Stimulated activated CD4-positive, alpha-beta T cell treated with anti-CD3 and anti-CD28 coated beads, Interleukin-2, amount 100 ng/mL, for 48 hours (primary cell): ENCODE data around the gene STAB2.
"Not testable (repeated sequence)": the region's sequence is repeated elsewhere in the genome, so short reads cannot be mapped to it uniquely, and the experiment has no call there.

Experiments
- DNase-seq, 2 donors: peaks; one replicate each; pipeline ENCODE4 v3.0.0-alpha.2; 2020

Gene STAB2

DNA sequence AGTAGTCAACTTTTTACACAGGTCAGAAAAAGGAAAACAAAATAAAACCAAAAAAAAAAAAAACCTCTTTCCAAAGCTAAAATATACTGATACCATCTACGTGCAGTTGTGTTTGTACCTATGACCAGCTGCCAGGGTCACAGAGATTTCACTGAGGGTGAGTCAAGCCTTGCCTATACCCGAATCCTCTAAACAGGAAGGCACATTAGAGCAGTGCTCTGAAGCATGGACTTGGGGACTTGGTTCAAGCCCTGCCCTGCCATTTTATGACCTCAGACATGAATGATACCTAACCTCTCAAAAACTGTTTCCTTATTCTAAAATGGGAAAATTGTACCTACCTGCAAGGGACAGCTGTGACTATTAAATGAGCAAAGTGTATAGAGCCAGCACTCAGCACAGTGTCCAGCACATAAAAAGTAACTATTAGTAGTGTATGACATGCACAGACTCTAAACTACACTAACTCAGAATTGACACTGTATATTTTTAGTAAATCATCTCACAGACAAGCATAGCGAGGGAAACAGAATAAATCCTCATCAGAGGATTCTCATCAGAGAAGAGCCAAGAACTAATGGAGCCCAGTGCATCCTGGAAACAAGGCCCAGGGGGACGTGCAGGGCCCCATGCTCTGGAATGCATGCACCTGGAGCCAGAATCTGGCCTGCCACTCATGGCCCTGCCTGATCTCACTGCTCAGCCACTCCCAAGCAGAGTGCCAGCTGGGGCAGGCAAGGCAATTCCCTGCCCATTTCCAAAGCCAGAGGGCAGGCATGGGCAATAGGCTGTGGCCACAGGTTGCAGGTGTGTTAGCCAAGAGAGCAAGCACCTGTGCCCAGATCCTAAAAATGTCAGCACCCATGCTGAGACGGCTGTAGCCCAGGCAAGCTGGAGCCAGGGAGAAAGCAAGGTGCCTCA lies 196.9 kb downstream of the STAB2 start:
- no peak for DNase-seq

GRCh38 chr12:103785243-103786031 lies 198.4 kb downstream of the STAB2 start:
- DNase-seq = no peak

- DNase-seq = no peak
Observed at GRCh38 chr12:103786201-103786600, 199.1 kb downstream of the STAB2 start.

DNA sequence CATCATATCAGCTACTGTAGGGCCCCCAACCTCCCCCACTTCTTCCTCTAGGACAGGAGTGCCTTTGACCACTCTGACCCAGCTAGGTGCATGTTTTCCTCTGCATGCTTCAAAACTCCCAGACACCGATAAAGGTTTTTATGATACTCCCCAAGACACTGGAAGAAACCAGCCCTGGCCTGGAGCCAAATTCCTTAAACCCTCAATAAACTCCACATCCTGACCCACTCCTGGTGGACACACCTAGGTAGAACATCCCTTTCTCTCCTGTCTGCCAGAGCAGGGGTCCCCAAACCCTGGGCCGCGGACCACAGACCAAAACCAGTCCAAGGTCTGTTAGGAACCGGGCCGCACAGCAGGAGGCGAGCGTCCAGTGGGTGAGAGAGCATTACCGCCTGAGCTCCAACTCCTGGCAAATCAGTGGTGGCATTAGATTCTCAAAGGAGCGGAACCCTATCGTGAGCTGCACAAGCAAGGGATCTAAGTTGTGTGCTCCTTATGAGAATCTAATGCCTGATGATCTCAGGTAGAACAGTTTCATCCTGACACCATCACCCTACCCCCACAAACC lies 204.4 kb downstream of the STAB2 start:
- no peak for DNase-seq

- DNase-seq = no peak
Observed at GRCh38 chr12:103793046-103793445, 206.0 kb downstream of the STAB2 start.

- DNase-seq = no peak
Observed at GRCh38 chr12:103793512-103794045, 206.5 kb downstream of the STAB2 start.

- no peak for DNase-seq
Observed at GRCh38 chr12:103794309-103795213, 207.5 kb downstream of the STAB2 start.

DNA sequence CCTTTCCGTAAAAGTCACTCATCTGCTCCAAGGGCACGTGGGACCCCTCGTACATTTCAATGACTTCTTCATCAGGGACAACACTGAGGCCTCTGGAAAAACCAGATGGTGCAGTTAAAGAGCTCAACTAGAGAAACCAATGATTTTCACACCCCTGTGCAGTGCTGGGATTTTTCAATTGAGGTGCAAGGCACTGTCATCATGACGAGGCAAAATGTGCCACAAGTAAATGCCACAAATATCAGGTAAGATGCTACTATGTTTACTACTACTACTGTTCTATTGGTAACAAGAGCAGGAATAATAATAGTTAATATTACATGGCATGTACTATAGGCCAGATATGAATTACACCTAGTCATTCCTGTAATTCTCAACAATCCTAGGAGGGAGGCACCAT lies 211.5 kb downstream of the STAB2 start:
- DNase-seq = no peak

DNA sequence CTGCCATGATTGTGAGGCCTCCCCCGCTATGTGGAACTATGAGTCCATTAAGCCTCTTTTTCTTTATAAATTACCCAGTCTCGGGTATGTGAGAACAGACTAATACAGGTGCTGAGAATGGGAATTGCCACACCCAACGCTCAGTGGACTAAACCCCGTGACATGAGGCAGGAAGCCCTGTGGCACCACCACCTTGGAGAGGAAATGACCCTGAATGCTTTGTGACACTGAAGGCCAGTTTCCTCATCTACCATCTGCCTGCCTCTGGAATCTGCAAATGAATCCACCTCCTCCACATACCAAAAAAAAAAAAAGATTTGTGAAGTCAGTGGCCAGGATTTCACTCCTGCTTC lies 212.4 kb downstream of the STAB2 start:
- DNase-seq = no peak

DNA sequence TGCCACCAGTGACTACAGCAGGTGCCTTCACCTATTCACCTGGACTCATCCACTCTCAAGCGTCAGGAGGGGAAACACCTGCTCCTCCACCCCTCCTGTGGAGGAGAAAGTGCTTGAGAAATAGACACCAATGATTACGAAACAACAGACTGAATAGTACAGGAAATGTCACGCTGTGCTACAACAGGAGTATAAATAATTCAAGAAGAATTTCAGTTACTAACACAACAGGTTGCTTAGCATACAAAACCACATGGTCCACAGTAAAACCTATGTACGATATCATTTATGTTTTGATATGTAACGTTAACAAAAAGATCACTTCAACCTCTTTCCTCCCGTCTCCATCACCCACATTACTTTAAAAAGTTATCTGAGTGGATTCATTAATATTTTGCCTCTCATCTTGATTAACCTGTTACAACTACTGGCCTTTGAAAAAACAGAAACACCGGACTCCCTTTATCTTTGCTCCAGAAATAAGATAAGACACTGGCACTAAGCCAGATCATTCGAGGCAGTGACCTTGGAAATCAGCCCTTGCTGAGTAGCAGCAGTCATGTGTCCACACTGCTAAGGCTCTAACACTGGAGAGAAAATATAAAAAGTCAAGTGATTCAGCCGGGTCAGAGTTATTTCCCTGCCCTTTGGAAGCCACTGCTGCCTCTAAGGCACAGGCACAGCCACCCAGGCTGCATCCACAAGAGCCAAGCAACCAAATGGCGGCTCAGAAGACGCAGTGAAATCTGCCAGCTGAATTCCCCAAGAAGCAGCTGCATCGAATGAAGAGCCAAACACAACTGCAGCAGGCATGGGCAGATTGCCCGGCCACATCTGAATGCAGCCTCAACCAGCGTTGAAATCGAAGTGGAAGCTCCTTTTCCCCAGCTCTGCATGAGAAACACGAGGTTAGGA lies 213.0 kb downstream of the STAB2 start:
- no peak for DNase-seq

GRCh38 chr12:103801709-103802585 lies 214.9 kb downstream of the STAB2 start:
- DNase-seq = no peak

- no peak for DNase-seq
Observed at GRCh38 chr12:103802586-103802886, 215.5 kb downstream of the STAB2 start.

DNA sequence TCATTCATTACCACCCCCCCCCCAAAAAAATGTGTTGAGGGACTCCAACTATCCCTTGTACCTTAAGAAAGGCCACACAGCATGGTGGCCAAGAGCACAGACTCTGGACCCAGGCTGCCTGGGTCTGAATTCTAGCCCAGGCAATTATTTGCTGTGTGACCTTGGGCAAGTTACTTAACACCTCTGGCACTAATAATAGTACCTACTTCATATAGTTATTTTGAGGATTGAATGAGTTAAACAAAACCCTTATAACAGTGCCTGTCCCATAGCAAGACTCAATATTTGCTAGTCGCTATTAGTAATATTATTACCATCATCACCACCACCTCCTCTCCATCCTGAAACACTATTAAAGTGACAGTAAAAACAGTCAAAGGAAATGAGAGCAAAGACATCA lies 216.8 kb downstream of the STAB2 start:
- DNase-seq = no peak

GRCh38 chr12:103805655-103806360 lies 218.7 kb downstream of the STAB2 start:
- DNase-seq = no peak

GRCh38 chr12:103806803-103807202 lies 219.7 kb downstream of the STAB2 start:
- DNase-seq = no peak

- no peak for DNase-seq
Observed at GRCh38 chr12:103807561-103808238, 220.6 kb downstream of the STAB2 start.

DNA sequence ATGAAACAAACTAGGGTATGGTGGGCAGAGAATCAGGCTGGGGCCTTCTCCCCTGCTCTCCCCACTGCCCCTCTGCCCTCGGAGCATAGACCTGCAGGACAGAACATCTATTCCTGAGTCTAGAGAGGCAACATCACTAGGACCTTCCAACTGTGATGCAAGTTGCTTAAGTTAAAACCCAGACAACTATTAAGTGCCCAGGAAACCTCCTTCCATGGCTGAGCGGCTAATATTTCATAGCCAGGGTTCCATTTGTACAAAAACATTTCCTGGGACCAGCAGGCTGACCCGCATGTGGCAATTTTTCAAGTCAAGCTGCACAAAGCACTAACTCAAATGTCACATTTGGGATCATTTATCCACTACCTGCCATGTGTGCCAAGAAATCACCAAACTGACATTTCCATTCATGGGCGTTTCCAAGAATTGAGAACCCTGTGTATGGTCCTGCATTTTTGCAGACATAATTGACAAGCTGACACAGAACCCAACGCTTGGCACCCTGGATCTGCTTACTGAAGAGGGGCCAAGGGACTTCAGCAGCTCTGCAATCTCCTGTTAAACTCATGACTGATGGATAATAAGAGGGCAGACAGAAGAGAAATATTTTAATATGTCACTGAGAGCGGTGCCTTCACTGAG lies 221.3 kb downstream of the STAB2 start:
- DNase-seq = no peak

GRCh38 chr12:103809154-103809553 lies 222.1 kb downstream of the STAB2 start:
- no peak for DNase-seq

- not testable (repeated sequence) for DNase-seq
Observed at GRCh38 chr12:103809639-103810038, 222.6 kb downstream of the STAB2 start.
